HG03432 (cell line): ENCODE measurements around the gene TNKS1BP1.
"Not testable (repeated sequence)": the region's sequence is repeated elsewhere in the genome, so short reads cannot be mapped to it uniquely, and the experiment has no call there.

Experiments used
- ATAC-seq: cut with Tn5 transposase; IDR thresholded peaks from one replicate; pipeline ENCODE4 v1.9.1; 2021; ENCODE audit warnings: mild to moderate bottlenecking, moderate library complexity; ENCODE audit not compliant: unreplicated experiment

Gene TNKS1BP1

GRCh38 chr11:57353852-57354251, 29.1 kb upstream of the TNKS1BP1 start:
- ATAC-seq, result no peak

- ATAC-seq, result no peak
Measured at GRCh38 chr11:57353446-57353845, 28.7 kb upstream of the TNKS1BP1 start.

GRCh38 chr11:57353036-57353435, 28.3 kb upstream of the TNKS1BP1 start:
- no peak for ATAC-seq

- peak; percentile 65 for ATAC-seq
Measured at GRCh38 chr11:57349491-57350274, 24.9 kb upstream of the TNKS1BP1 start.

GRCh38 chr11:57348636-57349313, 24.0 kb upstream of the TNKS1BP1 start:
- no peak for ATAC-seq

GRCh38 chr11:57348052-57348451, 23.3 kb upstream of the TNKS1BP1 start:
- no peak for ATAC-seq

GRCh38 chr11:57347336-57347735, 22.6 kb upstream of the TNKS1BP1 start:
- no peak for ATAC-seq

GRCh38 chr11:57345555-57346211, 20.9 kb upstream of the TNKS1BP1 start:
- ATAC-seq, result peak; percentile 63

- no peak for ATAC-seq
Measured at GRCh38 chr11:57344826-57345225, 20.1 kb upstream of the TNKS1BP1 start.

- no peak for ATAC-seq
Measured at GRCh38 chr11:57343825-57344224, 19.1 kb upstream of the TNKS1BP1 start.

GRCh38 chr11:57342702-57343101, 17.9 kb upstream of the TNKS1BP1 start:
- ATAC-seq, result no peak

GRCh38 chr11:57341250-57341808, 16.6 kb upstream of the TNKS1BP1 start:
- ATAC-seq, result no peak

- ATAC-seq, result no peak
Measured at GRCh38 chr11:57340039-57340615, 15.4 kb upstream of the TNKS1BP1 start.

- ATAC-seq, result no peak
Measured at GRCh38 chr11:57339328-57339727, 14.6 kb upstream of the TNKS1BP1 start.

GRCh38 chr11:57338142-57338541, 13.4 kb upstream of the TNKS1BP1 start, which contains the start of gene P2RX3:
TSS of gene P2RX3 (plus strand) at chr11:57338352. CDS start at chr11:57338551, 199 bp downstream.
- ATAC-seq, result no peak

- ATAC-seq, result not testable (repeated sequence)
Measured at GRCh38 chr11:57336856-57337255, 12.1 kb upstream of the TNKS1BP1 start.

- ATAC-seq, result no peak
Measured at GRCh38 chr11:57336111-57336666, 11.4 kb upstream of the TNKS1BP1 start.

GRCh38 chr11:57335343-57336110, 10.8 kb upstream of the TNKS1BP1 start, which contains the start of gene SSRP1:
TSS of gene SSRP1 (minus strand) at chr11:57335892. CDS start at chr11:57335121, 771 bp downstream.
- peak; percentile 99 for ATAC-seq

- ATAC-seq, result peak; percentile 3
Measured at GRCh38 chr11:57335023-57335342, 10.2 kb upstream of the TNKS1BP1 start.
